HPDE6-E6E7 (cell line): ENCODE measurements around the gene EFNA1.

Experiments
- DNase-seq: peaks from one replicate; pipeline ENCODE4 v3.0.0; 2011; ENCODE audit warnings: missing footprints; ENCODE audit errors: extremely low spot score

EFNA1 gene

GRCh38 chr1:155174324-155175280, 46.9 kb downstream of the EFNA1 start:
- DNase-seq, result no peak

GRCh38 chr1:155175281-155175926, 47.7 kb downstream of the EFNA1 start:
- DNase-seq, result no peak

DNA sequence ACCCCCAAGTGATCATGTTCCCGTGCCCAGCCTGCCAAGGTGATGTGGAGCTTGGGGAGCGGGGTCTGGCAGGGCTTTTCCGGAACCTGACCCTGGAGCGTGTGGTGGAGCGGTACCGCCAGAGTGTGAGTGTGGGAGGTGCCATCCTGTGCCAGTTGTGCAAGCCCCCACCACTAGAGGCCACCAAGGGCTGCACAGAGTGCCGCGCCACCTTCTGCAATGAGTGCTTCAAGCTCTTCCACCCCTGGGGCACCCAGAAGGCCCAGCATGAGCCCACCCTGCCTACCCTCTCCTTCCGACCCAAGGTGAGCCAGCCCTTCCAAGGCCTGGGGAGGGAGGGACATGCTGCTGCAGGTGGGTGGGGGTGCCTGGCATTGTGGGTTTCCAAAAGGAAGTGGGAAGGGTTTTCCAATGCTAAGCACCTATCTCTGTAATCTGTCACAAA, 48.3 kb downstream of the EFNA1 start:
- no peak for DNase-seq

DNA sequence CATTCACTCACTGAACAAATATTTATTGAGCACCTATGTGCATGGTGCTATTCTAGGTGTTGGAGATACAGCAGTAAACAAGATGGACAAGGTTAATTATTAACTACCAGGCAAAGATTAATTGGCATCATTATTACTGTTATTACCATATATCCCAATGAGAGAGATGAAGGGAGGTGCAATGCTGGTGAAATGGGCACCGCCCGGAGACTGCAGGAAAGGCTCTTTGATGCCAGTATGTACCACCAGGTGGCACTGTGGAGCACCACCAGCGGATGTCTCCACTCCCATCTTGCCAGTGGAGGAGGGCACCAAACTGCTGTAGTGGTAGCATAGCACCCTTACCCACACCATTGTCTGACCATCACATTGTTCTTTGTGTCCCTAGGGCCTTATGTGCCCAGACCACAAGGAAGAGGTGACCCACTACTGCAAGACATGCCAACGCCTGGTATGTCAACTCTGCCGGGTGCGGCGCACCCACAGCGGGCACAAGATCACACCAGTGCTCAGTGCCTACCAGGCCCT, 48.9 kb downstream of the EFNA1 start:
- peak; percentile 88 for DNase-seq

DNA sequence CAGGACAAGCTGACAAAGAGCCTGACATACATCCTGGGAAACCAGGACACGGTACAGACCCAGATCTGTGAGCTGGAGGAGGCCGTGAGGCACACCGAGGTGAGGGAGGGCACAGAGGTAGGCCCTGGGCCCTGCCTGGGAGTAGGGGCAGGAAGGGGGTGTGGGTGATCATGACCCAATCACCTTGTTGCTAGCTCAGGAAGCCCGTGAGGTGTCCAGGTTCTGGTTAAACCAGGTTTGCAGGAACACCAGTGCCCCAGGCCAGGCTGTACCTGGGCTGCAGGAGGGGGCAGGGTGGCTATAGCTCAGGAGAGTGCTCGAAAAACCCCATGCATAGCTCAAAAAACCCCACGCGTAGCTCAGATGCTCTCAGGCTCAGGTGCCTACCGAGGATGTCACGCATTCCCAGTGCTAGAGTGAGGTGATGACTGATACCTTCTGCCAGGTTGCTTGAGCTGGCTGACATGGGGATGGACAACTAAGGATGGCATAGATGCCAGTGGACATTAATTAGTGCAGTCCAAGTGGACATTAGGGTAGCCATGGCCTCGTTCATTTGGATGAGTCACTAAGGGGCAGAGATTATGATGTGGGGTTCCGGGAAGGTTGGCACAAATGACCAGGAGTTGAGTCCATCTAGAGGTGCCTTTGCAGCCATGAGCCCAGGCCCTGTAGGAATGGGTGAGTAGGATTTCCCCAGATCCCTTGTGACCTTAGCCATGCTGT, 49.7 kb downstream of the EFNA1 start:
- DNase-seq, result no peak

GRCh38 chr1:155177918-155178281, 50.2 kb downstream of the EFNA1 start:
- no peak for DNase-seq

- no peak for DNase-seq
These were observed 50.9 kb downstream of the EFNA1 start for GRCh38 chr1:155178441-155179111.

DNA sequence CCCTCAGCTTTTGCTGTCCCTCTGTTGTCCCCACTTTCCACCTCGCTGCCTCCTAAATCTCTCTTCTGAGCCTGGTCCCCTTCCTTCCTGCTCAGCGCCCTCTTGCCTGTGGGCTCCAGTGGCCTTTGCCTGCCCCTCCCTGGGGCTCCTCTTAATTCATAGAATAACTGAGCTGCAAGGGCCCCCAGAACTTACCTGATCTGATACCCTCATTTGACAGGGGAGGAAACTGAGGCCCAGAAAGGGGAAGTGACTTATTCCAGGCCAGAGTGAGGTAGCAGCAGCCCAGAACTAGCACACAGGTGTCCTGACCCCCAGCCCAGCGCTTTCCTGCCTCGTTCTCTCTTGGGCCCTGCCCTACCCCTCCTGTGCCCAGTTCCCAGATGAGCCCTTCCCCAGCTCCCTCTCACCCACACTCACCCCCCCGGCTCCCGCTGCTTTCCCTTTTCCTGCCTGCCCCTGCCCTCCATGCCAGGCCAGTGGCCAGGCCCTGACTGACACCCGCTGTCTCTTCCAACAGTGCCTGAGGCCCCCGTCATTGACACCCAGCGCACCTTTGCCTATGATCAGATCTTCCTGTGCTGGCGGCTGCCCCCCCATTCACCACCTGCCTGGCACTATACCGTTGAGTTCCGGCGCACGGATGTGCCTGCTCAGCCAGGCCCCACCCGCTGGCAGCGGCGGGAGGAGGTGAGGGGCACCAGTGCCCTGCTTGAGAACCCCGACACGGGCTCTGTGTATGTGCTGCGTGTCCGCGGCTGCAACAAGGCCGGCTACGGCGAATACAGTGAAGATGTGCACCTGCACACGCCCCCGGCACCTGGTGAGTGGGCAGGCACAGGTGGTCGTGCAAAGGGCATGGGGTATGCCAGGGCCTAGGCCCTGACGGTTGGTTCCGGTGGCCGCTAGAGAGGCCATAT, 51.7 kb downstream of the EFNA1 start:
- DNase-seq, result no peak

DNA sequence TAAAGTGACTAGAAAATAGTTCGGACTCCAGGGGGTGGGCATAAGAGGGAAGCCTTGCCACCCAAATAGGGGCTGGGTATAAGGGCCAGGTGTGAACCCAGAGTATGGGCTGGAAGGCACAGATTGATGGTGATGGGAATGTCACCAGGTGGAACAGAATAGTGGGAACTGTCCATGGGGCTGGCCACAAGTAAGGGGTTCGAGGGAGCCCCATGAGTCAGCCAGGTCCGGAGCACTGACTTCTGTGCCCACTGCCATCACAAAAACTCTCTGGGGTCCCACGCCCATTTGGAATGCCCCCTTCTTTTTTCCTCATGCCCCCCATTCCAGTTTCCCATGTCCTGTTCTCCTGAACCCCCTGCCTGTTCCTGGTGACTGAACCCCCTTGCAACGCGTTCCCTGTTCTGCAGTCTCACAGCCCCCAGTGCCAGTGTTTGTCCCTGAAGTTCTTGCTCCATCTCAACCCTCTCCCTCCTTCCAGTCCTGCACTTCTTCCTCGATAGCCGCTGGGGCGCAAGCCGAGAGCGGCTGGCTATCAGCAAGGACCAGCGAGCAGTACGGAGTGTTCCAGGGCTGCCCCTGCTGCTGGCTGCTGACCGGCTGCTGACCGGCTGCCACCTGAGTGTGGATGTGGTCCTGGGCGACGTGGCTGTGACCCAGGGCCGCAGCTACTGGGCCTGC, 53.8 kb downstream of the EFNA1 start:
- DNase-seq, result no peak

DNA sequence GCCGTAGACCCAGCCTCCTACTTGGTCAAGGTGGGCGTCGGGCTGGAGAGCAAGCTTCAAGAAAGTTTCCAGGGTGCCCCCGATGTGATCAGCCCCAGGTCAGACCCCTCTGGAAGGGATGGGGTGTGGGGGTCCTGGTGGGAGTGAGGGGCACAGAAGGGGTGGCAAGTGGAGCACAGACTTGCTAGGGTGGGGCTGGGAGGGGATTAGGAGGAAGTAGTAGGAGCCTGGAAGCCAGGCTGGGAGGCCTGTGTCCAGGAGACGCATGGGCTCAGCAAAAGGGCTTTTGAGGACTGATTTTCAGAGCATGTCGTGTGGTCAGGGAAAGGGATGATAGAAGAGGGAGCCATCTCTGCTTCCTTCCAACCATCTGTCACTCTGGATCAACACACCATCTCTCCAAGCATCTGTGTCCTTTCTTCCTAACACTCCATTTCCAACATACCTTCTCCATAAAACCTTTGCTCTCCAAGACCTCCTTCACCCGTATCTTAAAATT, 54.4 kb downstream of the EFNA1 start:
- DNase-seq, result no peak

- DNase-seq, result no peak
These were observed 56.1 kb downstream of the EFNA1 start for GRCh38 chr1:155183775-155184221.

- DNase-seq, result no peak
These were observed 56.7 kb downstream of the EFNA1 start for GRCh38 chr1:155184351-155184811.
